ENCODE results near the gene KDM5A. TPM values are rescaled to one million over a fixed set of nuclear protein-coding genes. Genes with fewer than 3 reads are reported as not detected.

KDM5A gene
- total and polyA plus RNA-seq, 12 donors = 5.5 to 104 (median 58.3) TPM

DNA sequence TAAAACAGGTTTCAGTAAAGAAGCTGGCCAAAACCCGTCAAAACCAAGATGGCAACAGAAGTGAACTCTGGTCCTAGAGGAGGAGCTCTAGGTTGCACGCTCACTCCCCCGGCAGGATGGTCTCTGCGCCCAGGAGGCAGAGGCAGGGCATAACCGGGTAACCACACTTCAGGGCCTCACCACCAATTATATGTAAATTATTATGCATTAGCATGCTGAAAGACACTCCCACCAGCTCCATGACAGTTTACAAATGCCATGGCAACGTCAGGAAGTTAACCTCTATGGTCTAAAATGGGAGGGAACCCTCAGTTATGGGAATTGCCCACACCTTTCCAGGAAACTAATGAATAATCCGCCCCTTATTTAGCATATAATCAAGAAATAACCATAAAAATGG is 155.1 kb downstream of the KDM5A start:
- DNase-seq = peak in 2 of 7 donors; percentile 0 to 15
- H3K9me3 ChIP-seq (replicated peaks in 1 of 3) = no peaks in the 10 kb centered on the region
- WGBS, 4 donors = 78 to 84% (median 78%) methylated on average over 7 of the region's 7 CpGs
- H3K27ac ChIP-seq = no peak overlapping the region
- H3K4me1 ChIP-seq (replicated peaks in 1 of 2) = no peaks in the 10 kb centered on the region
- H3K4me3 ChIP-seq = no peak overlapping the region
- H3K27me3 ChIP-seq = no peaks in the 10 kb centered on the region
- no peaks in the 10 kb centered on the region for H3K36me3 ChIP-seq (replicated peaks in 1 of 2)
- intact Hi-C loops (cut with DNase I) = no loop called here
- TF ChIP-seq, protein P1, sequence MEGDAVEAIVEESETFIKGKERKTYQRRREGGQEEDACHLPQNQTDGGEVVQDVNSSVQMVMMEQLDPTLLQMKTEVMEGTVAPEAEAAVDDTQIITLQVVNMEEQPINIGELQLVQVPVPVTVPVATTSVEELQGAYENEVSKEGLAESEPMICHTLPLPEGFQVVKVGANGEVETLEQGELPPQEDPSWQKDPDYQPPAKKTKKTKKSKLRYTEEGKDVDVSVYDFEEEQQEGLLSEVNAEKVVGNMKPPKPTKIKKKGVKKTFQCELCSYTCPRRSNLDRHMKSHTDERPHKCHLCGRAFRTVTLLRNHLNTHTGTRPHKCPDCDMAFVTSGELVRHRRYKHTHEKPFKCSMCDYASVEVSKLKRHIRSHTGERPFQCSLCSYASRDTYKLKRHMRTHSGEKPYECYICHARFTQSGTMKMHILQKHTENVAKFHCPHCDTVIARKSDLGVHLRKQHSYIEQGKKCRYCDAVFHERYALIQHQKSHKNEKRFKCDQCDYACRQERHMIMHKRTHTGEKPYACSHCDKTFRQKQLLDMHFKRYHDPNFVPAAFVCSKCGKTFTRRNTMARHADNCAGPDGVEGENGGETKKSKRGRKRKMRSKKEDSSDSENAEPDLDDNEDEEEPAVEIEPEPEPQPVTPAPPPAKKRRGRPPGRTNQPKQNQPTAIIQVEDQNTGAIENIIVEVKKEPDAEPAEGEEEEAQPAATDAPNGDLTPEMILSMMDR (IDR thresholded peaks at IDR 0.05) = no peak
- no peak for TF ChIP-seq POLR2A (IDR thresholded peaks at IDR 0.05)

DNA sequence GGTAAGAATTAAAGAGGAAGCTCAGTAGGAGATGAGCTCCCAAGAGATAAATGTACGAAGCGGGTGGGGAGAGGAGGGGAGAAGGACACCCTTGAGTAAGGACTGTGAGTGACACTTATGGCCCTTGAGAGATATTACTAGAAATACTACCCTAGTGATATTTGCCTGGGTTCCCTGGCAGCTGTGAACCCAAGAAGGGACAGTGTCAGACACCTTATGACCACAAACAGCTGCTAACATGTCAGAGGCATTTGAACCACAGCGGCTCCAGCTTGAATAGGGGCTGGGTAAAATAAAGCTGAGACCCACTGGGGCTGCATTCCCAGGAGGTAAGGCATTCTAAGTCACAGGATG is 155.5 kb downstream of the KDM5A start:
- intact Hi-C loops (cut with DNase I) = no loop called here
- H3K4me1 ChIP-seq (replicated peaks in 1 of 2) = no peaks in the 10 kb centered on the region
- no peaks in the 10 kb centered on the region for H3K9me3 ChIP-seq (replicated peaks in 1 of 3)
- H3K27ac ChIP-seq = no peak overlapping the region
- H3K4me3 ChIP-seq = no peak overlapping the region
- 80 to 89% (median 86%) methylated on average over 3 of the region's 3 CpGs for WGBS, 4 donors
- DNase-seq = peak in 1 of 7 donors; percentile 1
- TF ChIP-seq, protein P1 (IDR thresholded peaks at IDR 0.05) = no peak
- TF ChIP-seq POLR2A (IDR thresholded peaks at IDR 0.05) = no peak
- no peaks in the 10 kb centered on the region for H3K27me3 ChIP-seq
- no peaks in the 10 kb centered on the region for H3K36me3 ChIP-seq (replicated peaks in 1 of 2)

DNA sequence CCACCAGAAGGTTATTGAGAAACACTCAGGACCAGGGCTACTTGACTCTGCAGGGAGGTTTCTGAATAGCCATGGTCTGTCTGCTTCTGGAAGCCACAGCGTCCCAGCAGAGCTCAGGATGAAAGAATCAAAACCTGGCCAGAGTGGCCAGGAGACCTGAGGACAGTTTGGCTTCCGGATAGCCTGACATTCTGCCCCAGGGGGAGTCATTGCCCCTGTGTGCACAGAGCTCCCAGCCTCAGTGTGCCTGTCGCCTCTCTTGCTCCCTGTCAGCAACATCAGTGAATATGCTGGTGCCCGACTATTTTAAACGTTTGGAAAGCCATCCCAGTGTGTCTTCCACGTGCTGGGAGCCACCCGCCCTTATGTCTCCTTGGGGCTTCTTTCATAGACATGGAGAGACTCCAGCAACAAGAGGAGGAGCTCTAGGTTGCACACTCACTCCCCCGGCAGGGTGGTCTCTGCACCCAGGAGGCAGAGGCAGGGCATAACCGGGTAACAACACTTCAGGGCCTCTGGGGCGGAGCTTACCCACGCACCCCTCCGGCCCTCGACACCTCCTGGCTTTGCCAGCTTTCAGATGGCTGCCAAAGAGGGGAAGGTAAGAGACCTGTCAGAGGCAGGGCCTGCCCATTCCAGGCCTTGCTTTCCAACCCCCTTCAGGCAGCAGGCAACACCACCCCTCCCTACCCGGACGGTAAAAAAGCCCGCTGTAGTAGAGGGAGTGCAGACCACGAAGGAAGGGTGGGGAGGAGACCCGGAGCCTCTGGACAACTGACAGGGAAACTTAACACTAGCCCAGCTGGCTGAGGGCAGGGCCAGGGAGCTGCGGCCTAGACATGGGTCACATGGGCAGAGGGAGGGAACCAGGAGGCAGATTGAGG is 156.1 kb downstream of the KDM5A start:
- TF ChIP-seq, protein P1 (IDR thresholded peaks at IDR 0.05) = no peak
- TF ChIP-seq POLR2A (IDR thresholded peaks at IDR 0.05) = no peak
- H3K4me1 ChIP-seq (replicated peaks in 1 of 2) = no peaks in the 10 kb centered on the region
- intact Hi-C loops (cut with DNase I) = no loop called here
- H3K4me3 ChIP-seq = no peak overlapping the region
- H3K27ac ChIP-seq = no peak overlapping the region
- no peaks in the 10 kb centered on the region for H3K9me3 ChIP-seq (replicated peaks in 1 of 3)
- WGBS, 4 donors = 55 to 61% (median 61%) methylated on average over 14 to 19 of the region's 19 CpGs
- H3K27me3 ChIP-seq = no peaks in the 10 kb centered on the region
- no peaks in the 10 kb centered on the region for H3K36me3 ChIP-seq (replicated peaks in 1 of 2)
- peak in 2 of 7 donors; percentile 7 to 33 for DNase-seq

DNA sequence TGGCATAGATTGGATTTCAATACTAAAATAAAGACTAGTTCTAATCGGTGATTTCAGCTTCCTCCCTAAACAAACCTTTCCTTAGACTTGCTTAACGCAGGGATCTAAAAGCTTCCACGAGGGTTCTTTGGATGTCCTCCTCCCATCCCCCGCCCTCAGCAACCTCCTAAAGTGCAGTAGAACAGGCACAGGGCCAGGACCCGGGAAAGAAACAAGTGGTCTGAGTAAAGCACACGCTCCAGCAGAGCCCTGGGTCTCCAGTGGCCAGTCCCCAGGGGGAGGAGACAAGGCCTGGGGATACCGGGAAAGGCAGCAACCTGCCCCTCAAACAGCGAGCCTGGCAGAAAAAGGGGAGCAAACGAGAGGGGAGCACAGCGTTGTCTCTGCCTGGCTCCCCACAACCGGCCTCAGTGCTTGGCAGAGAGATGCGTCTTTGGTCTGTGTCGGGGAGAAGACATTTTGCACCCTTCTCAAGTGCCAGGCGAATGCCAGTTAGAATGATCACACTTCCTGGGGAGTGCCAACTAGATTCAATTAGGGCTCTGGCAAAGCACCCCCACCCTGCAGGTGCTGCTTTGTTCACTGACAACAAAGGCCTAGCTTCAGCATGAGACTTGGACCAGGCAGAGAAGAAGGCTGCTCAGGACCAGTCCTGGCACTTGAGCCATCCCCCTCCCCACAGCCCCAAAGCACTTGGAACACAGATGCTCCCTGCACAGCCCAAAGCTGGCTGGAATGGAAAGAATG is 158.0 kb downstream of the KDM5A start:
- Histone ChIP-seq H3K9me3 (replicated peaks in 1 of 3) (no peaks in the 10 kb centered on the region), H3K36me3 (replicated peaks in 1 of 2) (no peaks in the 10 kb centered on the region), H3K4me3 (no peak overlapping the region), H3K4me1 (replicated peaks in 1 of 2) (no peaks in the 10 kb centered on the region), H3K27ac (no peak overlapping the region), H3K27me3 (no peaks in the 10 kb centered on the region)
- TF ChIP-seq, protein P1 (IDR thresholded peaks at IDR 0.05) = no peak
- TF ChIP-seq POLR2A (IDR thresholded peaks at IDR 0.05) = no peak
- peak in 1 of 7 donors; percentile 23 for DNase-seq
- intact Hi-C loops (cut with DNase I) = no loop called here
- WGBS, 4 donors = 65 to 77% (median 67%) methylated on average over 10 to 14 of the region's 14 CpGs

All from adrenal gland (tissue), 12 donors.